GM23338 (cell line): ENCODE data around the gene PLXNB2.

Source experiments
- CREB1 ChIP-seq: fragments of 250-450 bp; sonication (Bioruptor Pico); IDR thresholded peaks from 2 replicates; pipeline ENCODE4 v1.5.0; 2020; ENCODE audit warnings: low read depth, mild to moderate bottlenecking, moderate library complexity
- EZH2 ChIP-seq: fragments of 200-600 bp; sonication (generic); IDR thresholded peaks from one replicate; pipeline ENCODE4 v1.8.0; 2017; ENCODE audit warnings: antibody characterized with exemption, mild to moderate bottlenecking, low read depth; ENCODE audit not compliant: unreplicated experiment
- EZH2phosphoT487 ChIP-seq: fragments of 200-600 bp; sonication (generic); IDR thresholded peaks from one replicate; pipeline ENCODE4 v1.8.1; 2018; ENCODE audit warnings: antibody characterized with exemption; ENCODE audit not compliant: unreplicated experiment
- JUNB ChIP-seq: IDR thresholded peaks from one replicate; pipeline ENCODE4 v1.6.1; 2016; ENCODE audit warnings: antibody characterized with exemption; ENCODE audit not compliant: unreplicated experiment
- NANOG ChIP-seq: IDR thresholded peaks from 2 replicates; pipeline ENCODE4 v1.6.1; 2016; ENCODE audit warnings: antibody characterized with exemption, borderline replicate concordance
- POLR2AphosphoS5 ChIP-seq: IDR thresholded peaks from 2 replicates; pipeline ENCODE4 v1.6.1; 2016; ENCODE audit warnings: antibody characterized with exemption, low read depth
- STAT1 ChIP-seq: IDR thresholded peaks from one replicate; pipeline ENCODE4 v1.6.1; 2016; ENCODE audit warnings: antibody characterized with exemption; ENCODE audit not compliant: unreplicated experiment
- ZNF114 ChIP-seq: fragments of 250-450 bp; sonication (Bioruptor Pico); IDR thresholded peaks from 2 replicates; pipeline ENCODE4 v1.5.0; 2020; ENCODE audit warnings: mild to moderate bottlenecking, moderate library complexity
- TF ChIP-seq, protein P1 (sequence below), 2 experiments: fragments of 200-600 bp in 1 of 2; sonication (generic) in 1 of 2; conservative IDR thresholded peaks; 2 replicates each; pipeline versions ENCODE4 v1.5.1 to v1.6.1; 2016 to 2017; ENCODE audit warnings: antibody characterized with exemption in 2 of 2, low read depth in 2 of 2, mild to moderate bottlenecking in 2 of 2, moderate library complexity in 1 of 2
- TF ChIP-seq, protein P2 (sequence below): IDR thresholded peaks from one replicate; pipeline ENCODE4 v1.6.1; 2018; ENCODE audit warnings: antibody characterized with exemption; ENCODE audit not compliant: unreplicated experiment
- TF ChIP-seq, protein P3 (sequence below): IDR thresholded peaks from 2 replicates; pipeline ENCODE4 v1.6.1; 2016; ENCODE audit warnings: antibody characterized with exemption
- TF ChIP-seq, protein P4 (sequence below): fragments of 250-450 bp; sonication (Bioruptor Pico); IDR thresholded peaks from 2 replicates; pipeline ENCODE4 v1.5.0; 2020; ENCODE audit warnings: mild to moderate bottlenecking, moderate library complexity

DNA sequence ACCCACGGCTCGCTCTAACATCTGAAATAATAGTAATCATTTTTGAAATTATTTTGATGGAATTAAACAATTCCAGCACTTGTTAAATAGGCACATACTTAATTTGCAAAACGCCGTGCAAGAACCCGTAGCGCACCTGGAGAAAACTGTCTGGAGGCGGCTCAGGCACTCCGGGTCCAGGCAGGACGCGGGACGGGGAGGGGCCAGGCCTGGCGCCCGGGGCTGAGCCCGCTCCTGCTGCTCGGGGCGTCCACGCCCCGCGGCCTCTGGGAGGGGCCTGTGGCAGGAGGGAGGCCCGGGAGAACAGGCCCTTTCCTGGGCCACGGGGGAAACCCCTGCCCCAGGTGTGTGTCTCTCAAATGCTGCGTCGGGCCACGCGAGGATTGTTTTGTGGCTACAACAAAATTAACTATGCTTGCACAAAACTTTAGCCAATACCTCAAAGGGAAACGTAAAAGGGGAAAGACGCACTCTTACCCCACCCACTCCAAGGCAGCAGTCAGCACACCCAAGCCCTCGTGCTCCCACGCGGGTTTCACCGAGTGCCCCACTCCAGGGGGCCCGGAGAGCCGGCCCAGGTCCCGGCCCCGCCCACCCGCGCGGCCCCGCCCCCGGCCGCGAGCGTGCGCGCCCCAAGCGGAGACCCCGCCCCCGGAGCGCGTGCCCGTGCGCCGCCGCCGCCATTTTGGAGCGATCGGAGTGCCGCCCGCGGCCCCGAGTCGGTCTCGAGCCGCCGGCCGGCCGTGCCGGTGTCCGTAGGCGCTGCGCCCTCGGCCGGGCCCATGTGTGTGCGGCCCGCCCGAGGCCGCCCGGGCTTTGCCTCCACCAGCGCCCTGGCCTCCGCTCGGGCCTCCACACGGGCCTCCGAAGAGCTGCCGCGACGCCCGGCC, 35.5 kb upstream of the PLXNB2 start, which contains the start of gene PPP6R2:
- TF ChIP-seq, protein P1, sequence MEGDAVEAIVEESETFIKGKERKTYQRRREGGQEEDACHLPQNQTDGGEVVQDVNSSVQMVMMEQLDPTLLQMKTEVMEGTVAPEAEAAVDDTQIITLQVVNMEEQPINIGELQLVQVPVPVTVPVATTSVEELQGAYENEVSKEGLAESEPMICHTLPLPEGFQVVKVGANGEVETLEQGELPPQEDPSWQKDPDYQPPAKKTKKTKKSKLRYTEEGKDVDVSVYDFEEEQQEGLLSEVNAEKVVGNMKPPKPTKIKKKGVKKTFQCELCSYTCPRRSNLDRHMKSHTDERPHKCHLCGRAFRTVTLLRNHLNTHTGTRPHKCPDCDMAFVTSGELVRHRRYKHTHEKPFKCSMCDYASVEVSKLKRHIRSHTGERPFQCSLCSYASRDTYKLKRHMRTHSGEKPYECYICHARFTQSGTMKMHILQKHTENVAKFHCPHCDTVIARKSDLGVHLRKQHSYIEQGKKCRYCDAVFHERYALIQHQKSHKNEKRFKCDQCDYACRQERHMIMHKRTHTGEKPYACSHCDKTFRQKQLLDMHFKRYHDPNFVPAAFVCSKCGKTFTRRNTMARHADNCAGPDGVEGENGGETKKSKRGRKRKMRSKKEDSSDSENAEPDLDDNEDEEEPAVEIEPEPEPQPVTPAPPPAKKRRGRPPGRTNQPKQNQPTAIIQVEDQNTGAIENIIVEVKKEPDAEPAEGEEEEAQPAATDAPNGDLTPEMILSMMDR (conservative IDR thresholded peaks at IDR 0.05; ENCODE audit: low read depth in 2 of 2): no peak
- TF ChIP-seq, protein P2, sequence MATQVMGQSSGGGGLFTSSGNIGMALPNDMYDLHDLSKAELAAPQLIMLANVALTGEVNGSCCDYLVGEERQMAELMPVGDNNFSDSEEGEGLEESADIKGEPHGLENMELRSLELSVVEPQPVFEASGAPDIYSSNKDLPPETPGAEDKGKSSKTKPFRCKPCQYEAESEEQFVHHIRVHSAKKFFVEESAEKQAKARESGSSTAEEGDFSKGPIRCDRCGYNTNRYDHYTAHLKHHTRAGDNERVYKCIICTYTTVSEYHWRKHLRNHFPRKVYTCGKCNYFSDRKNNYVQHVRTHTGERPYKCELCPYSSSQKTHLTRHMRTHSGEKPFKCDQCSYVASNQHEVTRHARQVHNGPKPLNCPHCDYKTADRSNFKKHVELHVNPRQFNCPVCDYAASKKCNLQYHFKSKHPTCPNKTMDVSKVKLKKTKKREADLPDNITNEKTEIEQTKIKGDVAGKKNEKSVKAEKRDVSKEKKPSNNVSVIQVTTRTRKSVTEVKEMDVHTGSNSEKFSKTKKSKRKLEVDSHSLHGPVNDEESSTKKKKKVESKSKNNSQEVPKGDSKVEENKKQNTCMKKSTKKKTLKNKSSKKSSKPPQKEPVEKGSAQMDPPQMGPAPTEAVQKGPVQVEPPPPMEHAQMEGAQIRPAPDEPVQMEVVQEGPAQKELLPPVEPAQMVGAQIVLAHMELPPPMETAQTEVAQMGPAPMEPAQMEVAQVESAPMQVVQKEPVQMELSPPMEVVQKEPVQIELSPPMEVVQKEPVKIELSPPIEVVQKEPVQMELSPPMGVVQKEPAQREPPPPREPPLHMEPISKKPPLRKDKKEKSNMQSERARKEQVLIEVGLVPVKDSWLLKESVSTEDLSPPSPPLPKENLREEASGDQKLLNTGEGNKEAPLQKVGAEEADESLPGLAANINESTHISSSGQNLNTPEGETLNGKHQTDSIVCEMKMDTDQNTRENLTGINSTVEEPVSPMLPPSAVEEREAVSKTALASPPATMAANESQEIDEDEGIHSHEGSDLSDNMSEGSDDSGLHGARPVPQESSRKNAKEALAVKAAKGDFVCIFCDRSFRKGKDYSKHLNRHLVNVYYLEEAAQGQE: no peak
- TF ChIP-seq EZH2 (no peak), EZH2phosphoT487 (no peak), POLR2AphosphoS5 (peak; percentile 55; the same call in 1 of the 2 replicates), JUNB (no peak), STAT1 (no peak), CREB1 (CRISPR knock-in tag) (no peak), NANOG (no peak), ZNF114 (no peak)
- TF ChIP-seq, protein P3, sequence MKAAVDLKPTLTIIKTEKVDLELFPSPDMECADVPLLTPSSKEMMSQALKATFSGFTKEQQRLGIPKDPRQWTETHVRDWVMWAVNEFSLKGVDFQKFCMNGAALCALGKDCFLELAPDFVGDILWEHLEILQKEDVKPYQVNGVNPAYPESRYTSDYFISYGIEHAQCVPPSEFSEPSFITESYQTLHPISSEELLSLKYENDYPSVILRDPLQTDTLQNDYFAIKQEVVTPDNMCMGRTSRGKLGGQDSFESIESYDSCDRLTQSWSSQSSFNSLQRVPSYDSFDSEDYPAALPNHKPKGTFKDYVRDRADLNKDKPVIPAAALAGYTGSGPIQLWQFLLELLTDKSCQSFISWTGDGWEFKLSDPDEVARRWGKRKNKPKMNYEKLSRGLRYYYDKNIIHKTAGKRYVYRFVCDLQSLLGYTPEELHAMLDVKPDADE: no peak
- TF ChIP-seq, protein P4, sequence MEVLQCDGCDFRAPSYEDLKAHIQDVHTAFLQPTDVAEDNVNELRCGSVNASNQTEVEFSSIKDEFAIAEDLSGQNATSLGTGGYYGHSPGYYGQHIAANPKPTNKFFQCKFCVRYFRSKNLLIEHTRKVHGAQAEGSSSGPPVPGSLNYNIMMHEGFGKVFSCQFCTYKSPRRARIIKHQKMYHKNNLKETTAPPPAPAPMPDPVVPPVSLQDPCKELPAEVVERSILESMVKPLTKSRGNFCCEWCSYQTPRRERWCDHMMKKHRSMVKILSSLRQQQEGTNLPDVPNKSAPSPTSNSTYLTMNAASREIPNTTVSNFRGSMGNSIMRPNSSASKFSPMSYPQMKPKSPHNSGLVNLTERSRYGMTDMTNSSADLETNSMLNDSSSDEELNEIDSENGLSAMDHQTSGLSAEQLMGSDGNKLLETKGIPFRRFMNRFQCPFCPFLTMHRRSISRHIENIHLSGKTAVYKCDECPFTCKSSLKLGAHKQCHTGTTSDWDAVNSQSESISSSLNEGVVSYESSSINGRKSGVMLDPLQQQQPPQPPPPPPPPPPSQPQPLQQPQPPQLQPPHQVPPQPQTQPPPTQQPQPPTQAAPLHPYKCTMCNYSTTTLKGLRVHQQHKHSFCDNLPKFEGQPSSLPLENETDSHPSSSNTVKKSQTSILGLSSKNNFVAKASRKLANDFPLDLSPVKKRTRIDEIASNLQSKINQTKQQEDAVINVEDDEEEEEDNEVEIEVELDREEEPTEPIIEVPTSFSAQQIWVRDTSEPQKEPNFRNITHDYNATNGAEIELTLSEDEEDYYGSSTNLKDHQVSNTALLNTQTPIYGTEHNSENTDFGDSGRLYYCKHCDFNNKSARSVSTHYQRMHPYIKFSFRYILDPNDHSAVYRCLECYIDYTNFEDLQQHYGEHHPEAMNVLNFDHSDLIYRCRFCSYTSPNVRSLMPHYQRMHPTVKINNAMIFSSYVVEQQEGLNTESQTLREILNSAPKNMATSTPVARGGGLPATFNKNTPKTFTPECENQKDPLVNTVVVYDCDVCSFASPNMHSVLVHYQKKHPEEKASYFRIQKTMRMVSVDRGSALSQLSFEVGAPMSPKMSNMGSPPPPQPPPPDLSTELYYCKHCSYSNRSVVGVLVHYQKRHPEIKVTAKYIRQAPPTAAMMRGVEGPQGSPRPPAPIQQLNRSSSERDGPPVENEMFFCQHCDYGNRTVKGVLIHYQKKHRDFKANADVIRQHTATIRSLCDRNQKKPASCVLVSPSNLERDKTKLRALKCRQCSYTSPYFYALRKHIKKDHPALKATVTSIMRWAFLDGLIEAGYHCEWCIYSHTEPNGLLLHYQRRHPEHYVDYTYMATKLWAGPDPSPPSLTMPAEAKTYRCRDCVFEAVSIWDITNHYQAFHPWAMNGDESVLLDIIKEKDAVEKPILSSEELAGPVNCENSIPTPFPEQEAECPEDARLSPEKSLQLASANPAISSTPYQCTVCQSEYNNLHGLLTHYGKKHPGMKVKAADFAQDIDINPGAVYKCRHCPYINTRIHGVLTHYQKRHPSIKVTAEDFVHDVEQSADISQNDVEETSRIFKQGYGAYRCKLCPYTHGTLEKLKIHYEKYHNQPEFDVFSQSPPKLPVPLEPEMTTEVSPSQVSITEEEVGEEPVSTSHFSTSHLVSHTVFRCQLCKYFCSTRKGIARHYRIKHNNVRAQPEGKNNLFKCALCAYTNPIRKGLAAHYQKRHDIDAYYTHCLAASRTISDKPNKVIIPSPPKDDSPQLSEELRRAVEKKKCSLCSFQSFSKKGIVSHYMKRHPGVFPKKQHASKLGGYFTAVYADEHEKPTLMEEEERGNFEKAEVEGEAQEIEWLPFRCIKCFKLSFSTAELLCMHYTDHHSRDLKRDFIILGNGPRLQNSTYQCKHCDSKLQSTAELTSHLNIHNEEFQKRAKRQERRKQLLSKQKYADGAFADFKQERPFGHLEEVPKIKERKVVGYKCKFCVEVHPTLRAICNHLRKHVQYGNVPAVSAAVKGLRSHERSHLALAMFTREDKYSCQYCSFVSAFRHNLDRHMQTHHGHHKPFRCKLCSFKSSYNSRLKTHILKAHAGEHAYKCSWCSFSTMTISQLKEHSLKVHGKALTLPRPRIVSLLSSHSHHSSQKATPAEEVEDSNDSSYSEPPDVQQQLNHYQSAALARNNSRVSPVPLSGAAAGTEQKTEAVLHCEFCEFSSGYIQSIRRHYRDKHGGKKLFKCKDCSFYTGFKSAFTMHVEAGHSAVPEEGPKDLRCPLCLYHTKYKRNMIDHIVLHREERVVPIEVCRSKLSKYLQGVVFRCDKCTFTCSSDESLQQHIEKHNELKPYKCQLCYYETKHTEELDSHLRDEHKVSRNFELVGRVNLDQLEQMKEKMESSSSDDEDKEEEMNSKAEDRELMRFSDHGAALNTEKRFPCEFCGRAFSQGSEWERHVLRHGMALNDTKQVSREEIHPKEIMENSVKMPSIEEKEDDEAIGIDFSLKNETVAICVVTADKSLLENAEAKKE: no peak
